CD4-positive, alpha-beta T cell (primary cell): ENCODE measurements around the gene MCRIP1. TPM values are rescaled to one million over a fixed set of nuclear protein-coding genes. Genes with fewer than 3 reads are reported as not detected.

Source experiments
- ATAC-seq: fragments of 200-7000 bp; cut with Tn5 transposase; one replicate; pipeline ENCODE4 v1.10.0; 2022; ENCODE audit warnings: mild to moderate bottlenecking; ENCODE audit not compliant: poor library complexity
- CTCF ChIA-PET: fragments of 350-600 bp; sonication (Branson Sonifier 250); formaldehyde crosslinking; loops from one replicate; lab custom pipeline; 2021; ENCODE audit warnings: antibody characterized with exemption, inconsistent platforms; lab: Charles Lee
- POLR2A ChIA-PET: fragments of 350-600 bp; sonication (Branson Sonifier 250); formaldehyde crosslinking; loops from one replicate; lab custom pipeline; 2021; ENCODE audit warnings: antibody characterized with exemption, inconsistent platforms; lab: Charles Lee
- DNase-seq, 14 experiments: peaks; one replicate each; pipeline ENCODE4 v3.0.0-alpha.2; 2013 to 2020; ENCODE audit warnings: mixed read lengths in 2 of 14
- H3K27ac ChIP-seq, 2 donors: one replicate each; pipeline versions ENCODE4 v1.5.1 to v1.7.0; 2013; ENCODE audit warnings: low read length in 2 of 2, low read depth in 1 of 2, mild to moderate bottlenecking in 1 of 2
- H3K27me3 ChIP-seq, 2 experiments: 1 replicate in 1 of 2; 2 replicates in 1 of 2; pipeline versions ENCODE4 v1.6.1 to v1.7.0; 2013; ENCODE audit warnings: low read length in 2 of 2, control low read depth in 1 of 2, mild to moderate bottlenecking in 1 of 2, moderate library complexity in 1 of 2; ENCODE audit not compliant: insufficient read depth in 2 of 2, control insufficient read depth in 1 of 2
- H3K36me3 ChIP-seq: one replicate; pipeline ENCODE4 v1.6.1; 2013; ENCODE audit warnings: low read length, control low read depth; ENCODE audit not compliant: insufficient read depth
- H3K4me1 ChIP-seq: one replicate; pipeline ENCODE4 v1.6.1; 2013; ENCODE audit warnings: low read length, control low read depth; ENCODE audit not compliant: insufficient read depth
- H3K4me3 ChIP-seq: one replicate; pipeline ENCODE4 v1.5.1; 2013; ENCODE audit warnings: mild to moderate bottlenecking, low read length, moderate library complexity
- H3K9me3 ChIP-seq, 2 experiments: 1 replicate in 1 of 2; 2 replicates in 1 of 2; pipeline versions ENCODE4 v1.6.1 to v1.7.0; 2013; ENCODE audit warnings: low read length in 2 of 2, mild to moderate bottlenecking in 2 of 2, control low read depth in 1 of 2, moderate library complexity in 1 of 2; ENCODE audit not compliant: control insufficient read depth in 1 of 2, insufficient read depth in 1 of 2
- H3K27ac Mint-ChIP-seq: one replicate; pipeline ENCODE4 v1.8.0; 2020; ENCODE audit warnings: mixed read lengths
- H3K27me3 Mint-ChIP-seq: one replicate; pipeline ENCODE4 v1.8.0; 2021; ENCODE audit warnings: mixed read lengths
- H3K36me3 Mint-ChIP-seq: one replicate; pipeline ENCODE4 v1.8.0; 2021; ENCODE audit warnings: low read depth, mixed read lengths
- H3K4me1 Mint-ChIP-seq: one replicate; pipeline ENCODE4 v1.8.0; 2021; ENCODE audit warnings: low read depth, mixed read lengths
- H3K4me3 Mint-ChIP-seq: one replicate; pipeline ENCODE4 v1.8.0; 2020; ENCODE audit warnings: mild to moderate bottlenecking, mixed read lengths
- H3K9me3 Mint-ChIP-seq: one replicate; pipeline ENCODE4 v1.8.0; 2020; ENCODE audit warnings: mixed read lengths
- CTCF ChIP-seq: fragments of 200-600 bp; IDR thresholded peaks from one replicate; pipeline ENCODE4 v1.8.0; 2022; ENCODE audit warnings: antibody characterized with exemption, mild to moderate bottlenecking
- intact Hi-C, 2 experiments: fragments of 100-400 bp; cut with DNase I in 1 of 2; cut with micrococcal nuclease in 1 of 2; formaldehyde crosslinking; loops; one replicate each; pipeline versions ENCODE4 v1.15.1 to v1.9.0; 2023 to 2025; cut with DNase I, micrococcal nuclease
- total RNA-seq, 174 experiments: library from RNA in 2 of 174; stranded (reverse) in 2 of 174; gene quantifications; one replicate each; pipeline ENCODE4 v1.2.3 and lab custom pipeline; 2021 to 2026

Gene MCRIP1
- total RNA-seq, 2 experiments from 2014 or later = 36.9 to 37.7 TPM

- H3K27me3 Mint-ChIP-seq = no peaks in the 10 kb centered on the region
- H3K36me3 Mint-ChIP-seq = peaks cover 29% of the 10 kb centered on the region
Observed at GRCh38 chr17:81845361-81845760, 12.3 kb upstream of the MCRIP1 start.

GRCh38 chr17:81844887-81845286, 11.8 kb upstream of the MCRIP1 start:
- DNase-seq (no peak), ATAC-seq (no peak)
- Histone ChIP-seq H3K9me3 (peaks cover 0 to 16% of the 10 kb centered on the region in 2 experiments), H3K27me3 (no peaks in the 10 kb centered on the region), H3K27ac (no peak overlapping the region), H3K4me3 (no peak overlapping the region), H3K4me1 (no peaks in the 10 kb centered on the region), H3K36me3 (peaks cover 55% of the 10 kb centered on the region)
- H3K36me3 Mint-ChIP-seq = peaks cover 29% of the 10 kb centered on the region
- H3K27ac Mint-ChIP-seq = no peak overlapping the region
- POLR2A ChIA-PET = no interaction called here
- no peak for TF ChIP-seq CTCF
- no peaks in the 10 kb centered on the region for H3K9me3 Mint-ChIP-seq
- no peak overlapping the region for H3K4me3 Mint-ChIP-seq
- H3K27me3 Mint-ChIP-seq = no peaks in the 10 kb centered on the region
- intact Hi-C loops = no loop called here
- H3K4me1 Mint-ChIP-seq = no peaks in the 10 kb centered on the region
- CTCF ChIA-PET = no interaction called here

More at GRCh38 chr17:81845361-81845760, 12.3 kb upstream of the MCRIP1 start:
- intact Hi-C loops = no loop called here
- H3K4me3 Mint-ChIP-seq = no peak overlapping the region
- Histone ChIP-seq H3K4me3 (no peak overlapping the region), H3K9me3 (peaks cover 0 to 16% of the 10 kb centered on the region in 2 experiments), H3K27ac (no peak overlapping the region), H3K4me1 (no peaks in the 10 kb centered on the region), H3K27me3 (no peaks in the 10 kb centered on the region), H3K36me3 (peaks cover 55% of the 10 kb centered on the region)
- no peaks in the 10 kb centered on the region for H3K9me3 Mint-ChIP-seq
- TF ChIP-seq CTCF = no peak
- ChIA-PET POLR2A (no interaction called here), CTCF (interaction anchor here (1.1 kb wide), 1 partner anchor 9 kb away, joined by 3 read pairs; no protein-coding TSS in a partner anchor)
- DNase-seq (no peak), ATAC-seq (no peak)
- H3K4me1 Mint-ChIP-seq = no peaks in the 10 kb centered on the region
- no peak overlapping the region for H3K27ac Mint-ChIP-seq

GRCh38 chr17:81844327-81844851, 11.3 kb upstream of the MCRIP1 start:
- Histone ChIP-seq H3K27ac (no peak overlapping the region), H3K27me3 (no peaks in the 10 kb centered on the region), H3K4me3 (no peak overlapping the region), H3K4me1 (no peaks in the 10 kb centered on the region), H3K36me3 (peaks cover 53% of the 10 kb centered on the region), H3K9me3 (peaks cover 0 to 16% of the 10 kb centered on the region in 2 experiments)
- H3K4me1 Mint-ChIP-seq = no peaks in the 10 kb centered on the region
- H3K36me3 Mint-ChIP-seq = peaks cover 29% of the 10 kb centered on the region
- no peaks in the 10 kb centered on the region for H3K9me3 Mint-ChIP-seq
- no peak for TF ChIP-seq CTCF
- no peak for ATAC-seq
- ChIA-PET CTCF (no interaction called here), POLR2A (interaction anchor here (0.6 kb wide), 1 partner anchor 11 kb away, joined by 3 read pairs; no protein-coding TSS in a partner anchor)
- no peak overlapping the region for H3K27ac Mint-ChIP-seq
- DNase-seq = no peak
- no peak overlapping the region for H3K4me3 Mint-ChIP-seq
- no peaks in the 10 kb centered on the region for H3K27me3 Mint-ChIP-seq
- intact Hi-C loops = no loop called here
